OCI-LY3 (cell line): ENCODE measurements around the gene TPCN2.

Experiments used
- EZH2phosphoT487 ChIP-seq: fragments of 200-600 bp; shearing (Covaris generic); IDR thresholded peaks from 2 replicates; pipeline ENCODE4 v1.6.1; 2018; ENCODE audit warnings: antibody characterized with exemption, mixed run types, low read depth
- TF ChIP-seq, protein P1 (sequence below): fragments of 200-600, 300-600 bp; sonication (generic); IDR thresholded peaks from 2 replicates; pipeline ENCODE4 v1.5.1; 2014; ENCODE audit warnings: antibody characterized with exemption, low read length, low read depth

DNA sequence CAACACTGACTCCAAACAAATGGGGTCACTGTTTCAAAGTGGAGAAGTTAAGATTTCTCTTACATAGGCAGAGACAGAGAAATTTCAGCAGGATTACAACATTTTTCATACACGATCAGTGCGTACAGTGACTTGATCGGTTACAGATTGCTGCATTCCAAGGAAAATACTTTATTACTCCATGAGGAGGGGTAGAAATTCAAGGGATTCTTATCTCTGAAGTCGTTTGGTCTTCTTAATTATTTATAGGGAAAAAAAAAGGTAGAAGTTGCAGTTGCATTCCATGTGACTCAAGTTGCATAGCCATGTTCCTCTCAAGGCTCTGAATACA, 96.3 kb downstream of the TPCN2 start:
- TF ChIP-seq, protein P1, sequence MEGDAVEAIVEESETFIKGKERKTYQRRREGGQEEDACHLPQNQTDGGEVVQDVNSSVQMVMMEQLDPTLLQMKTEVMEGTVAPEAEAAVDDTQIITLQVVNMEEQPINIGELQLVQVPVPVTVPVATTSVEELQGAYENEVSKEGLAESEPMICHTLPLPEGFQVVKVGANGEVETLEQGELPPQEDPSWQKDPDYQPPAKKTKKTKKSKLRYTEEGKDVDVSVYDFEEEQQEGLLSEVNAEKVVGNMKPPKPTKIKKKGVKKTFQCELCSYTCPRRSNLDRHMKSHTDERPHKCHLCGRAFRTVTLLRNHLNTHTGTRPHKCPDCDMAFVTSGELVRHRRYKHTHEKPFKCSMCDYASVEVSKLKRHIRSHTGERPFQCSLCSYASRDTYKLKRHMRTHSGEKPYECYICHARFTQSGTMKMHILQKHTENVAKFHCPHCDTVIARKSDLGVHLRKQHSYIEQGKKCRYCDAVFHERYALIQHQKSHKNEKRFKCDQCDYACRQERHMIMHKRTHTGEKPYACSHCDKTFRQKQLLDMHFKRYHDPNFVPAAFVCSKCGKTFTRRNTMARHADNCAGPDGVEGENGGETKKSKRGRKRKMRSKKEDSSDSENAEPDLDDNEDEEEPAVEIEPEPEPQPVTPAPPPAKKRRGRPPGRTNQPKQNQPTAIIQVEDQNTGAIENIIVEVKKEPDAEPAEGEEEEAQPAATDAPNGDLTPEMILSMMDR, result no peak
- TF ChIP-seq EZH2phosphoT487, result no peak
